ENCODE results near the gene TTI1.

DNA sequence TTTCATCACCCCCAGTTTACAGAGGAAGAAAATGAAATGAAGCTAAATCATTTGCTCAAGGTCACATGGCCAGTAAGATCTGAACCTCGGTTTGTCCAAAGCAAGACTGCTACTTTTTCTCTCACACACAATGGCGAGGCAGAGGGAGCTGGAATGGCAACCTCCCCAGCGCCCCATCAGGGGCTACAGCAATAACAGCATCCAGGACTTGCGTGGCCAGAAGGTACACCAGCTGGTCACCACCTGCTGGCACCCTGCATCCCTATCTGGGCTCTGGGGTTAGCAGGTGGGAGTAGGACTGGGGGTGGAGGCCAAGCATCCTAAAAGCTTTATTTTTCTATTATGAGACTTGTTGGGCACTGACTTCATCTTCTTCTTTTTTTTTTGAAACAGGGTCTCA is 41.3 kb downstream of the TTI1 start:
- no peak for TF ChIP-seq CTCF (IDR thresholded peaks at IDR 0.05)
- no peak for TF ChIP-seq POLR2A (IDR thresholded peaks at IDR 0.05)
- no peak for TF ChIP-seq EP300 (IDR thresholded peaks at IDR 0.05)

All from tibial nerve (tissue), 4 donors.